Measurements from ENCODE around the gene RIBC2. TPM values are rescaled to one million over a fixed set of nuclear protein-coding genes. Genes with fewer than 3 reads are reported as not detected.

The RIBC2 gene
- total and polyA plus RNA-seq, 7 donors = 1.5 TPM; not detected in 6

DNA sequence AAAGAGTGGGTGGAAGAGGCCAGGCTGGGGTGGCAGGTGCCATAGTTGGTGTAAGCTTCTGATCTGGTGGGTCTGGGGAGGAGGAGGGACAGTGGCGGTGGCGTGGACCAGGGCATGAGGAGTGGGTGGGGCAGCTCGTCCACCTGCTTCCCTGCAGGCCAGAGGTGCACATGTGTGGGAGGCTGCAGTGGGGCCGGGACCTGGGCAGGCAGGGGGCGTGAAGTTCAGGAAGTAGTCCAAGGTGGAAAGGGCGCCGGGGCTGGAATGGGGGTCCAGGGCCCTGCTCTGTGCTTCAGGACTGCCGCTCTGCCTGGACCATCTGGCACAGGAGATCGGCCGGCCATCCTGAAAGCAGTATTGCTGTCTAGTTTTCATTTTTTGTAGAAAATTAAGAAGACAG lies 15.9 kb downstream of the RIBC2 start:
- intact Hi-C loops (cut with DNase I) = no loop called here
- no peak for TF ChIP-seq POLR2AphosphoS5 (IDR thresholded peaks at IDR 0.05)
- TF ChIP-seq, protein P1, sequence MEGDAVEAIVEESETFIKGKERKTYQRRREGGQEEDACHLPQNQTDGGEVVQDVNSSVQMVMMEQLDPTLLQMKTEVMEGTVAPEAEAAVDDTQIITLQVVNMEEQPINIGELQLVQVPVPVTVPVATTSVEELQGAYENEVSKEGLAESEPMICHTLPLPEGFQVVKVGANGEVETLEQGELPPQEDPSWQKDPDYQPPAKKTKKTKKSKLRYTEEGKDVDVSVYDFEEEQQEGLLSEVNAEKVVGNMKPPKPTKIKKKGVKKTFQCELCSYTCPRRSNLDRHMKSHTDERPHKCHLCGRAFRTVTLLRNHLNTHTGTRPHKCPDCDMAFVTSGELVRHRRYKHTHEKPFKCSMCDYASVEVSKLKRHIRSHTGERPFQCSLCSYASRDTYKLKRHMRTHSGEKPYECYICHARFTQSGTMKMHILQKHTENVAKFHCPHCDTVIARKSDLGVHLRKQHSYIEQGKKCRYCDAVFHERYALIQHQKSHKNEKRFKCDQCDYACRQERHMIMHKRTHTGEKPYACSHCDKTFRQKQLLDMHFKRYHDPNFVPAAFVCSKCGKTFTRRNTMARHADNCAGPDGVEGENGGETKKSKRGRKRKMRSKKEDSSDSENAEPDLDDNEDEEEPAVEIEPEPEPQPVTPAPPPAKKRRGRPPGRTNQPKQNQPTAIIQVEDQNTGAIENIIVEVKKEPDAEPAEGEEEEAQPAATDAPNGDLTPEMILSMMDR (IDR thresholded peaks at IDR 0.05) = no peak
- no peak for TF ChIP-seq EP300 (IDR thresholded peaks at IDR 0.05)
- TF ChIP-seq POLR2A (IDR thresholded peaks at IDR 0.05) = no peak
- H3K27ac ChIP-seq = no peak overlapping the region
- H3K4me1 ChIP-seq = no peaks in the 10 kb centered on the region
- H3K9me3 ChIP-seq = no peaks in the 10 kb centered on the region
- H3K4me3 ChIP-seq = no peak overlapping the region
- DNase-seq = peak; percentile 62
- 77 to 90% methylated on average over 10 of the region's 10 CpGs for WGBS, 2 donors
- H3K36me3 ChIP-seq = no peaks in the 10 kb centered on the region
- H3K27me3 ChIP-seq = peaks cover 0 to 5% (median 0%) of the 10 kb centered on the region in 3 donors

DNA sequence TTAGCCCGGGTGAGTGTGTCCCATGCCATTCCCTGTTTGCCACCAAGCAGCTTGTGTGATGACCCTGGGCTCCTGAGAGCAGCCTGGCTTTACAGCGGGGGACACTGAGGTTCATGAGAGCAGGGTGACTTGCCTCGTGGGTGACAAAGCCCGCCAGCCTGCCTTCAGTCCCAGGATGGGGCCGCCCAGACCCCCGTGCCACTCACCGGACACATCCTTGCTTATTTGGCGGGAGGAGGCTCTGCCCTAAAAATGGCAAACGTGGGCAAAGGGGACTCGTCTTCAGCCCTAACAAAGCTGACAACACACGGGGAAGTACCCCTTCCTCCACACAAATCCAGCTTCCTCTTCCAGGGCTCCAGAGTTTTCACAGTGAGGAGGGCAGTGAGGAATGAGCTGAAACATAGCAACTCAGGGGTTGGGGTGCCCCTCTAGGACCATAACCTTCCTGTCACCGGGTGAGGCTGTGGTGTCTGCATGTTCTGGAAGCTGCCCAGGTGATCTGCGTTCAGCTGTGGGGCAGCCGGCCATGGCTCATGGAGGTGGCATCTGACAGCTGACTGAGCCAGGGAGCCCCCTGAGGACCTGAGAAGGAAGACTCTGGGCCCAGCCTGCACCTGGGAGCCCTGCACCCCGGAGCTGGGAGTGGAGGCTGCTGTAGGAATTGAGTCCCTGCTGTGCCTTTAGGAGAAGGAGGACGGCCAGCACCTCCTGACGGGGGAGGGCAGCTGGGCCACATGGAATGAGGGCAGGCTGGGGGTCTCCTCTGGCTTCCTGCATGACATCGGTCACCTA lies 16.7 kb downstream of the RIBC2 start:
- H3K9me3 ChIP-seq = no peaks in the 10 kb centered on the region
- H3K27me3 ChIP-seq = peaks cover 0 to 5% (median 0%) of the 10 kb centered on the region in 3 donors
- H3K27ac ChIP-seq = no peak overlapping the region
- no peaks in the 10 kb centered on the region for H3K36me3 ChIP-seq
- DNase-seq = peak; percentile 43
- WGBS, 2 donors = 87 to 88% methylated on average over 18 of the region's 18 CpGs
- TF ChIP-seq EP300 (IDR thresholded peaks at IDR 0.05) (no peak), POLR2AphosphoS5 (IDR thresholded peaks at IDR 0.05) (no peak), POLR2A (IDR thresholded peaks at IDR 0.05) (no peak)
- TF ChIP-seq, protein P1 (IDR thresholded peaks at IDR 0.05) = no peak
- intact Hi-C loops (cut with DNase I) = no loop called here
- H3K4me1 ChIP-seq = peaks cover 0 to 3% (median 1%) of the 10 kb centered on the region in 4 donors
- no peak overlapping the region for H3K4me3 ChIP-seq

DNA sequence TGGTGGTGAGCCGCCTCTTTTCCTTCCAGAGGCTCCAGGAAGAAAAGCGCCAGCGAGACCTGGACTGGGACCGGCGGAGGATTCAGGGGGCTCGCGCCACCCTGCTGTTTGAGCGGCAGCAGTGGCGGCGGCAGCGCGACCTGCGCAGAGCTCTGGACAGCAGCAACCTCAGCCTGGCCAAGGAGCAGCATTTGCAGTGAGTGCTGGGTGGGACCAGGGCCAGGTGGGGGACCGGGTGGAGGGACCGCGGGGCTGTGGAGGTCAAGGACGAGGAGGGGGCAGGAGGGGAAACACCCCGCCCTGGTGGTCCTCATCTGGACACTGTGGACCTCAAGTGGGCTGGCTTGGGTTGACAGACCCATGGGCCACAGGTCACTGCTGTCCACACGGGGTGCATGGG lies 17.4 kb downstream of the RIBC2 start:
- Histone ChIP-seq H3K36me3 (no peaks in the 10 kb centered on the region), H3K27me3 (peaks cover 0 to 5% (median 0%) of the 10 kb centered on the region in 3 donors), H3K9me3 (no peaks in the 10 kb centered on the region), H3K27ac (no peak overlapping the region), H3K4me1 (peaks cover 0 to 7% (median 5%) of the 10 kb centered on the region in 4 donors), H3K4me3 (no peak overlapping the region)
- intact Hi-C loops (cut with DNase I) = no loop called here
- 90 to 91% methylated on average over 19 of the region's 19 CpGs for WGBS, 2 donors
- peak; percentile 58 for DNase-seq
- TF ChIP-seq, protein P1 (IDR thresholded peaks at IDR 0.05) = no peak
- TF ChIP-seq POLR2A (IDR thresholded peaks at IDR 0.05) (no peak), EP300 (IDR thresholded peaks at IDR 0.05) (no peak), POLR2AphosphoS5 (IDR thresholded peaks at IDR 0.05) (no peak)

DNA sequence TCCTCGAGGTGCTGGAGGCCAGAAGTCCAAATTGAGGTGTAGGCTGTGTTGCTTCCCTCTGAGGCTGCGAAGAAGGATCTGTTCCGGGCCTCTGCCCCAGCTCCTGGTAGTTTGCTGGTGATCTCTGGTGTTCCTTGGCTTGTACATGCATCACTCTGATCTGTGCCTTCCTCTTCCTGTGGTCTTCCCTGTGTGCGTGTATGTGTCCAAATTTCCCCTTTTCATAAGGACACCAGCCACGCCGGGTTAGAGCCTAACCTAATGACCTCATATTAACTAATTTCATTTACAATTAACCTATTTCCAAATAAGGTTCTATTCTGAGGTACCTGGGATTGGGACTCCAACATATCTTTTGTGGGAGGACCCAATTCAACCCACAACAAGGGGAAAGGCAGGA lies 21.5 kb downstream of the RIBC2 start:
- no peak for DNase-seq
- no peaks in the 10 kb centered on the region for H3K36me3 ChIP-seq
- H3K4me1 ChIP-seq = peaks cover 0 to 7% (median 5%) of the 10 kb centered on the region in 4 donors
- H3K4me3 ChIP-seq = no peak overlapping the region
- intact Hi-C loops (cut with DNase I) = loop anchor here (1.0 to 5.0 kb wide), 2 partner anchors 123 to 166 kb away; no protein-coding TSS in a partner anchor
- no peaks in the 10 kb centered on the region for H3K27me3 ChIP-seq
- WGBS, 2 donors = 84 to 86% methylated on average over 6 of the region's 6 CpGs
- H3K27ac ChIP-seq = peak overlapping the region; percentile 62 to 76 (median 66)
- TF ChIP-seq EP300 (IDR thresholded peaks at IDR 0.05) = no peak
- TF ChIP-seq, protein P1 (IDR thresholded peaks at IDR 0.05) = no peak
- no peak for TF ChIP-seq POLR2A (IDR thresholded peaks at IDR 0.05)
- no peak for TF ChIP-seq POLR2AphosphoS5 (IDR thresholded peaks at IDR 0.05)
- no peaks in the 10 kb centered on the region for H3K9me3 ChIP-seq

Measured in sigmoid colon (tissue), 7 donors.